Medulla oblongata (tissue), 1 donor: ENCODE results near the gene PANK3.
A peak's percentile ranks its signal among the peaks of the same experiment; 100 is the strongest.
"Not testable (repeated sequence)": the region's sequence is repeated elsewhere in the genome, so short reads cannot be mapped to it uniquely, and the experiment has no call there.

ENCODE experiments used
- DNase-seq: peaks from one replicate; pipeline ENCODE4 v3.0.0-alpha.2; 2015; ENCODE audit errors: extremely low spot score

The PANK3 gene

GRCh38 chr5:168592014-168592368, 12.8 kb upstream of the PANK3 start:
- DNase-seq, result no peak

GRCh38 chr5:168591302-168592013, 12.3 kb upstream of the PANK3 start:
- no peak for DNase-seq

- DNase-seq, result no peak
These were observed 11.5 kb upstream of the PANK3 start for GRCh38 chr5:168590666-168591065.

GRCh38 chr5:168587987-168588386, 8.8 kb upstream of the PANK3 start:
- DNase-seq, result no peak

- DNase-seq, result peak; percentile 16
These were observed 6.1 kb upstream of the PANK3 start for GRCh38 chr5:168585119-168585856.

GRCh38 chr5:168583742-168584482, 4.7 kb upstream of the PANK3 start:
- peak; percentile 32 for DNase-seq

- DNase-seq, result not testable (repeated sequence)
These were observed 1.8 kb upstream of the PANK3 start for GRCh38 chr5:168580814-168581469.

- DNase-seq, result no peak
These were observed 1.0 kb upstream of the PANK3 start for GRCh38 chr5:168580227-168580508.

- peak; percentile 99 for DNase-seq
These were observed 489 bp upstream of the PANK3 start for GRCh38 chr5:168579488-168580226.

GRCh38 chr5:168578006-168578405, 1.2 kb downstream of the PANK3 start:
- DNase-seq, result peak; percentile 4

- no peak for DNase-seq
These were observed 3.5 kb downstream of the PANK3 start for GRCh38 chr5:168575391-168576372.

GRCh38 chr5:168574156-168574555, 5.0 kb downstream of the PANK3 start:
- not testable (repeated sequence) for DNase-seq

GRCh38 chr5:168573663-168574062, 5.5 kb downstream of the PANK3 start:
- DNase-seq, result not testable (repeated sequence)

- no peak for DNase-seq
These were observed 8.5 kb downstream of the PANK3 start for GRCh38 chr5:168570490-168571328.

GRCh38 chr5:168568738-168569137, 10.4 kb downstream of the PANK3 start:
- no peak for DNase-seq

GRCh38 chr5:168563959-168564358, 15.2 kb downstream of the PANK3 start:
- DNase-seq, result no peak

GRCh38 chr5:168562279-168562678, 16.9 kb downstream of the PANK3 start:
- DNase-seq, result no peak

GRCh38 chr5:168557389-168557788, 21.8 kb downstream of the PANK3 start:
- no peak for DNase-seq

GRCh38 chr5:168553377-168554130, 25.6 kb downstream of the PANK3 start:
- no peak for DNase-seq
